CD8-positive, alpha-beta memory T cell (primary cell): ENCODE data around the gene TRIM60. TPM values are rescaled to one million over a fixed set of nuclear protein-coding genes. Genes with fewer than 3 reads are reported as not detected.
"Not testable (repeated sequence)": the region's sequence is repeated elsewhere in the genome, so short reads cannot be mapped to it uniquely, and the experiment has no call there.

Source experiments
- CTCF ChIA-PET: fragments of 350-600 bp; sonication (Branson Sonifier 250); formaldehyde crosslinking; loops from one replicate; lab custom pipeline; 2021; ENCODE audit warnings: antibody characterized with exemption; lab: Charles Lee
- POLR2A ChIA-PET: fragments of 350-600 bp; sonication (Branson Sonifier 250); formaldehyde crosslinking; loops from one replicate; lab custom pipeline; 2021; ENCODE audit warnings: antibody characterized with exemption; lab: Charles Lee
- DNase-seq, 5 donors: peaks; one replicate each; pipeline versions ENCODE4 v3.0.0 to v3.0.0-alpha.2; 2020 to 2022; ENCODE audit warnings: mixed read lengths in 1 of 5
- H3K27ac ChIP-seq: one replicate; pipeline ENCODE4 v1.7.0; 2013; ENCODE audit warnings: low read depth, mild to moderate bottlenecking, low read length, moderate library complexity
- H3K27me3 ChIP-seq: 2 replicates; pipeline ENCODE4 v1.7.0; 2013; ENCODE audit warnings: low read length, mild to moderate bottlenecking; ENCODE audit not compliant: insufficient read depth, poor library complexity, severe bottlenecking
- H3K36me3 ChIP-seq: 2 replicates; pipeline ENCODE4 v1.7.0; 2013; ENCODE audit warnings: mild to moderate bottlenecking, low read length, moderate library complexity; ENCODE audit not compliant: insufficient read depth
- H3K4me1 ChIP-seq: 2 replicates; pipeline ENCODE4 v1.7.0; 2013; ENCODE audit warnings: mild to moderate bottlenecking, low read length, moderate library complexity; ENCODE audit not compliant: insufficient read depth
- H3K4me3 ChIP-seq: 2 replicates; pipeline ENCODE4 v1.7.0; 2013; ENCODE audit warnings: mild to moderate bottlenecking, low read length
- H3K9me3 ChIP-seq: 2 replicates; pipeline ENCODE4 v1.7.0; 2013; ENCODE audit warnings: mild to moderate bottlenecking, low read length
- H3K27ac Mint-ChIP-seq, 8 donors: one replicate each; pipeline ENCODE4 v1.8.0; 2020 to 2021; ENCODE audit warnings: mixed read lengths in 8 of 8, mild to moderate bottlenecking in 6 of 8, inconsistent platforms in 3 of 8, moderate library complexity in 3 of 8
- H3K27me3 Mint-ChIP-seq, 2 donors: one replicate each; pipeline ENCODE4 v1.8.0; 2020 to 2021; ENCODE audit warnings: mixed read lengths in 2 of 2, mild to moderate bottlenecking in 1 of 2, moderate library complexity in 1 of 2
- H3K36me3 Mint-ChIP-seq, 3 donors: one replicate each; pipeline ENCODE4 v1.8.0; 2020 to 2021; ENCODE audit warnings: mixed read lengths in 3 of 3, inconsistent platforms in 1 of 3, mild to moderate bottlenecking in 1 of 3
- H3K4me1 Mint-ChIP-seq, 3 donors: one replicate each; pipeline ENCODE4 v1.8.0; 2020 to 2021; ENCODE audit warnings: mixed read lengths in 3 of 3, inconsistent platforms in 1 of 3, mild to moderate bottlenecking in 1 of 3
- H3K4me3 Mint-ChIP-seq, 7 donors: one replicate each; pipeline ENCODE4 v1.8.0; 2020 to 2021; ENCODE audit warnings: mixed read lengths in 7 of 7, mild to moderate bottlenecking in 6 of 7, moderate library complexity in 4 of 7, inconsistent platforms in 2 of 7
- H3K9me3 Mint-ChIP-seq, 5 donors: one replicate each; pipeline ENCODE4 v1.8.0; 2020 to 2022; ENCODE audit warnings: mixed read lengths in 5 of 5, mild to moderate bottlenecking in 3 of 5, moderate library complexity in 2 of 5, inconsistent platforms in 1 of 5
- polyA plus RNA-seq: library from polyadenylated mRNA; unstranded; fragments of 300-500 nt; fragmentation: Illumina TruSeq; gene quantifications from one replicate; pipeline ENCODE4 v1.2.3, GENCODE V29; 2021
- total RNA-seq, 2 experiments: library from RNA; stranded (reverse); gene quantifications; one replicate each; pipeline ENCODE4 v1.2.3, GENCODE V29; 2021

Gene TRIM60
- total RNA-seq: not detected
- polyA plus RNA-seq: not detected

DNA sequence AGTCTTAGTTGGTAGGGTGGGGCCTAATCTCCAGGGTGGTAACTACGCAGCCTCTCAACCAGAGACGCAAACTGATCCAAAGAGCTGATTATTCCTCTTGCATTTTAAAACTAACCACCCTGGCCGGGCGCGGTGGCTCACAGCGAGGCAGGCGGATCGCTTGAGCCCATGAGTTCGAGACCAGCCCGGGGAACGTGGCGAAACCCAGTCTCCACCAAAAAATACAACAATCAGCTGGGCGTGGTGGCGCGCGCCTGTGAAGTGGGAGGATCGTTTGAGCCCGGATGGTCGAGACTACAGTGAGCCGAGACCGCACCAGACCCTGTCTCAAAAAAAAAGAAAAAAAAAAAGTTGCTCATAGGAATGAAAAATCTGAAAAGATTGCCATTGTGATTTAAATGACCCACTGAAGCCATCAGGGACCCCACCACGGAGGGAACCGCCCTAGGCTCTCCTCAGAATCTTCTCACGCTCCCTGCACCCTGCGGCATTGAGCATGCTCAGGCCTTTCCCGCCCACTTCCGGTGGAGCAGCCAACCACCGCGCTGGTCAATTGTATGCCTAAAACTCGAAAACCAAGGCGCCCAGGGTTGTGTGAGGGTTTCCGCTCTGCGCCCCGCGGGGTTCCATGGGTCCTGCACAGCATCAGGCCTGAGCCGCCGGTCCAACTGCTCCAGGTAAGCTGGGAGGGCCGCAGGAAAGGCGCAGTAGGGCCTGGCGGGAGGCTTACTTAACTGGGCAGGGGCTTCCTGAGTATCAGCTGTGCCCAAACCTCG, at the start of gene TRIM60:
Gene TRIM60, plus strand, starts transcription at position 564 of the 776 bp plus-strand sequence. CDS start 8,074 bp downstream, outside the sequence.
- Mint-ChIP-seq H3K9me3 (no peaks in the 10 kb centered on the region), H3K36me3 (no peaks in the 10 kb centered on the region), H3K27me3 (peaks cover 1 to 8% of the 10 kb centered on the region in 2 donors), H3K27ac (peak within 1 kb of the TSS in 1 of 8 donors; percentile 54), H3K4me3 (no peak within 1 kb of the TSS), H3K4me1 (no peaks in the 10 kb centered on the region)
- ChIA-PET POLR2A (no interaction called here), CTCF (no interaction called here)
- DNase-seq: no peak
- Histone ChIP-seq H3K27me3 (no peaks in the 10 kb centered on the region), H3K4me1 (no peaks in the 10 kb centered on the region), H3K27ac (no peak within 1 kb of the TSS), H3K4me3 (no peak within 1 kb of the TSS), H3K9me3 (no peaks in the 10 kb centered on the region), H3K36me3 (no peaks in the 10 kb centered on the region)

DNA sequence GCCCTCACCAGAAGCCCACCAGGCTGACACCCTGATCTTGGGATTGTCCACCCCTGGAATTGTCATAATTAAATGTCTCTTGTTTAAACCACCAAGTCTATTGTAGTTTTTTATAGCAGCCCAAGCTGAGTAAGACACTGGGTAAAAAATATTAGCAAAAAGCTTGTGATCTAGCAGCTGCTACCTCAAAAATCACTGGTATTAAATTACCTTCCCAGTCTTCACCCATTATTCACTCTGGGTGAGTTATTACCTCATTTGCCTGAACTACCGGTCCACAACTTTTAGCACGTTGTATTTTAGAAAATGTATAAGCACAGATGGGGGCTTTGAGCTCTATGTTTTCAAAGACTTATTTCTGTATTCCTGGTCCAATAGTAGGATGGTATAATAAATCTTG, 42.3 kb upstream of the TRIM60 start:
- H3K9me3 Mint-ChIP-seq: peaks cover 0 to 1% (median 0%) of the 10 kb centered on the region in 5 donors
- Histone ChIP-seq H3K4me3 (no peak overlapping the region), H3K4me1 (no peaks in the 10 kb centered on the region), H3K27me3 (no peaks in the 10 kb centered on the region), H3K9me3 (no peaks in the 10 kb centered on the region), H3K27ac (no peak overlapping the region), H3K36me3 (no peaks in the 10 kb centered on the region)
- H3K27ac Mint-ChIP-seq: no peak overlapping the region
- POLR2A ChIA-PET: no interaction called here
- CTCF ChIA-PET: no interaction called here
- no peaks in the 10 kb centered on the region for H3K36me3 Mint-ChIP-seq
- H3K4me1 Mint-ChIP-seq: no peaks in the 10 kb centered on the region
- no peak for DNase-seq
- H3K4me3 Mint-ChIP-seq: no peak overlapping the region
- peaks cover 3 to 19% of the 10 kb centered on the region in 2 donors for H3K27me3 Mint-ChIP-seq

DNA sequence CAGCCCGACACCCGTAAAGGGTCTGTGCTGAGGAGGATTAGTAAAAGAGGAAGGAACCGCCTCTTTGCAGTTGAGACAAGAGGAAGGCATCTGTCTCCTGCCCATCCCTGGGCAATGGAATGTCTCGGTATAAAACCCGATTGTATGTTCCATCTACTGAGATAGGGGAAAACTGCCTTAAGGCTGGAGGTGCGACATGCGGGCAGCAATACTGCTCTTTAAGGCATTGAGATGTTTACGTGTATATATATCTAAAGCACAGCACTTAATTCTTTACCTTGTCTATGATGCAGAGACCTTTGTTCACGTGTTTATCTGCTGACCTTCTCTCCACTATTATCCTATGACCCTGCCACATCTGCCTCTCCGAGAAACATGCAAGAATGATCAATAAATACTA, 41.0 kb upstream of the TRIM60 start:
- H3K9me3 ChIP-seq, H3K36me3 ChIP-seq, H3K4me1 Mint-ChIP-seq, CTCF ChIA-PET, H3K27ac Mint-ChIP-seq, H3K9me3 Mint-ChIP-seq, H3K27ac ChIP-seq, H3K4me1 ChIP-seq, H3K27me3 ChIP-seq, POLR2A ChIA-PET, DNase-seq, H3K4me3 Mint-ChIP-seq, H3K36me3 Mint-ChIP-seq, H3K4me3 ChIP-seq: not testable (repeated sequence)
- peaks cover 0 to 23% of the 10 kb centered on the region in 2 donors for H3K27me3 Mint-ChIP-seq

DNA sequence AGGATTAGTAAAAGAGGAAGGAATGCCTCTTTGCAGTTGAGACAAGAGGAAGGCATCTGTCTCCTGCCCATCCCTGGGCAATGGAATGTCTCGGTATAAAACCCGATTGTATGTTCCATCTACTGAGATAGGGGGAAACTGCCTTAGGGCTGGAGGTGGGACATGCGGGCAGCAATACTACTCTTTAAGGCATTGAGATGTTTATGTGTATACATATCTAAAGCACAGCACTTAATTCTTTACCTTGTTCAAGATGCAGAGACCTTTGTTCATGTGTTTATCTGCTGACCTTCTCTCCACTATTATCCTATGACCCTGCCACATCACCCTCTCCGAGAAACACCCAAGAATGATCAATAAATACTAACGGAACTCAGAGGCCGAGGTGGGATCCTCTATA, 35.7 kb upstream of the TRIM60 start:
- H3K4me3 ChIP-seq, DNase-seq, H3K9me3 ChIP-seq, CTCF ChIA-PET, H3K27ac Mint-ChIP-seq, H3K27me3 ChIP-seq, POLR2A ChIA-PET, H3K4me3 Mint-ChIP-seq, H3K36me3 ChIP-seq, H3K4me1 ChIP-seq, H3K27ac ChIP-seq, H3K4me1 Mint-ChIP-seq, H3K36me3 Mint-ChIP-seq, H3K9me3 Mint-ChIP-seq: not testable (repeated sequence)
- peaks cover 0 to 29% of the 10 kb centered on the region in 2 donors for H3K27me3 Mint-ChIP-seq

DNA sequence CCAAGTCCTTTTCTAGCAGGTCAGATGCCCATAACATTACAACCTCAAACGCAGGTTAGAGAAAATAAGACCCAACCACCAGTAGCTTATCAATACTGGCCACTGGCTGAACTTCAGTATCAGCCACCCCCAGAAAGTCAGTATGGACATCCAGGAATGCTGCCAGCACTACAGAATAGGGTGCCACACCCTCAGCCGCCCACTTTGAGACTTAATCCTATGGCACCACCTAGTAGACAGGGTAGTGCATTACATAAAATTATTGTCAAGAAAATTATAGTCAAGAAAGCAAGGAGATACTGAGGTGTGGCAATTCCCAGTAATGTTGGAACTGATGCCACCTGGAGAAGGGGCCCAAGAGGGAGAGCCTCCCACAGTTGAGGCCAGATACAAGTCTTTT, 34.5 kb upstream of the TRIM60 start:
- H3K4me3 ChIP-seq: no peak overlapping the region
- peaks cover 1 to 25% of the 10 kb centered on the region in 2 donors for H3K27me3 Mint-ChIP-seq
- no peak overlapping the region for H3K4me3 Mint-ChIP-seq
- no peaks in the 10 kb centered on the region for H3K36me3 ChIP-seq
- H3K9me3 Mint-ChIP-seq: peaks cover 0 to 3% (median 0%) of the 10 kb centered on the region in 5 donors
- POLR2A ChIA-PET: no interaction called here
- no peak overlapping the region for H3K27ac ChIP-seq
- H3K27ac Mint-ChIP-seq: no peak overlapping the region
- DNase-seq: no peak
- no peaks in the 10 kb centered on the region for H3K4me1 Mint-ChIP-seq
- no peaks in the 10 kb centered on the region for H3K4me1 ChIP-seq
- CTCF ChIA-PET: no interaction called here
- no peaks in the 10 kb centered on the region for H3K36me3 Mint-ChIP-seq
- H3K9me3 ChIP-seq: no peaks in the 10 kb centered on the region
- H3K27me3 ChIP-seq: no peaks in the 10 kb centered on the region

DNA sequence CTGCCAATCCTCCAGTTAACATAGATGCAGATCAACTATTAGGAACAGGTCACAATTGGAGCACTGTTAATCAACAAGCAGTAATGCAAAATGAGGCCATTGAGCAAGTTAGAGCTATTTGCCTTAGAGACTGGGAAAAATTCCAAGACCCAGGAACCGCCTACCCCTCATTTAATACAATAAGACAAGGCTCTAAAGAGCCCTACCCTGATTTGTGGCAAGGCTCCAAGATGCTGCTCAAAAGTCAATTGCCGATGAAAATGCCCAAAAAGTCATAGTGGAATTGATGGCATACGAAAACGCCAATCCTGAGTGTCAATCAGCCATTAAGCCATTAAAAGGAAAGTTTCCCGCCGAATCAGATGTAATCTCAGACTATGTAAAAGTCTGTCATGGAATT, 33.9 kb upstream of the TRIM60 start:
- Histone ChIP-seq H3K36me3 (no peaks in the 10 kb centered on the region), H3K4me1 (no peaks in the 10 kb centered on the region), H3K27me3 (no peaks in the 10 kb centered on the region), H3K9me3 (no peaks in the 10 kb centered on the region), H3K4me3 (no peak overlapping the region), H3K27ac (no peak overlapping the region)
- Mint-ChIP-seq H3K4me1 (no peaks in the 10 kb centered on the region), H3K27me3 (peaks cover 1 to 25% of the 10 kb centered on the region in 2 donors), H3K36me3 (no peaks in the 10 kb centered on the region), H3K4me3 (no peak overlapping the region), H3K9me3 (peaks cover 0 to 3% (median 0%) of the 10 kb centered on the region in 5 donors), H3K27ac (no peak overlapping the region)
- POLR2A ChIA-PET: no interaction called here
- CTCF ChIA-PET: no interaction called here
- DNase-seq: no peak

DNA sequence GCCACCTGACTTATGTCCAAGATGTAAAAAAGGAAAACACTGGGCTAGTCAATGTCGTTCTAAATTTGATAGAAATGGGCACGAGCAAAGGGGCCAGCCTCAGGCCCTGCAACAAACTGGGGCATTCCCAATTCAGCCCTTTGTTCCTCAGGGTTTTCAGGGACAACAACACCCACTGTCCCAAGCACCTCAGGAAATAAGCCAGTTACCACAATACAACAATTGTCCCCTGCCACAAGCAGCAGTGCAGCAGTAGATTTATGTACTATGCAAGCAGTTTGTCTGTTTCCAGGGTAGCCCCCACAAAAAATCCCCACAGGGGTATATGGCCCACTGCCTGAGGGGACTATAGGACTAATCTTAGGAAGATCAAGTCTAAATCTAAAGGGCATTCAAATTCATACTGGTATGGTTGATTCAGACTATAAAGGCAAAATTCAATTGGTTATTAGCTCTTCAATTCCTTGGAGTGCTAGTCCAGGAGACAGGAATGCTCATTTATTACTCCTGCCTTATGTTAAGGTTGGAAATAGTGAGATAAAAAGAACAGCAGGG, 33.2 kb upstream of the TRIM60 start:
- H3K4me1 Mint-ChIP-seq, H3K36me3 ChIP-seq, H3K4me1 ChIP-seq, H3K4me3 Mint-ChIP-seq, H3K9me3 Mint-ChIP-seq, H3K27ac ChIP-seq, CTCF ChIA-PET, H3K27me3 ChIP-seq, POLR2A ChIA-PET, H3K4me3 ChIP-seq, H3K36me3 Mint-ChIP-seq, DNase-seq, H3K9me3 ChIP-seq, H3K27ac Mint-ChIP-seq: not testable (repeated sequence)
- peaks cover 1 to 24% of the 10 kb centered on the region in 2 donors for H3K27me3 Mint-ChIP-seq

DNA sequence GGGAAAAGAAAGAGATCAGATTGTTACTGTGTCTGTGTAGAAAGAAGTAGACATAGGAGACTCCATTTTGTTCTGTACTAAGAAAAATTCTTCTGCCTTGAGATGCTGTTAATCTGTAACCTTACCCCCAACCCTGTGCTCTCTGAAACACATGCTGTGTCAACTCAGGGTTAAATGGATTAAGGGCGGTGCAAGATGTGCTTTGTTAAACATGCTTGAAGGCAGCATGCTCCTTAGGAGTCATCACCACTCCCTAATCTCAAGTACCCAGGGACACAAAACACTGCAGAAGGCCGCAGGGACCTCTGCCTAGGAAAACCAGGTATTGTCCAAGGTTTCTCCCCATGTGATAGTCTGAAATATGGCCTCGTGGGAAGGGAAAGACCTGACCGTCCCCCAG, 29.8 kb upstream of the TRIM60 start:
- DNase-seq, H3K27ac ChIP-seq, H3K4me3 Mint-ChIP-seq, H3K36me3 Mint-ChIP-seq, H3K9me3 Mint-ChIP-seq, H3K27ac Mint-ChIP-seq, H3K4me3 ChIP-seq, POLR2A ChIA-PET, H3K4me1 ChIP-seq, H3K36me3 ChIP-seq, H3K4me1 Mint-ChIP-seq, H3K27me3 ChIP-seq, H3K9me3 ChIP-seq, CTCF ChIA-PET: not testable (repeated sequence)
- H3K27me3 Mint-ChIP-seq: peaks cover 1 to 22% of the 10 kb centered on the region in 2 donors
